HEK293T (cell line): ENCODE data around the gene HS6ST1.
"Not testable (repeated sequence)": the region's sequence is repeated elsewhere in the genome, so short reads cannot be mapped to it uniquely, and the experiment has no call there.

Experiments
- CTCF ChIA-PET: fragments of 350-600 bp; formaldehyde crosslinking; extraction: SDS; loops from one replicate; lab custom pipeline; 2021; ENCODE audit warnings: antibody characterized with exemption, inconsistent platforms; lab: Yijun Ruan, JAX
- POLR2A ChIA-PET: fragments of 350-600 bp; formaldehyde crosslinking; extraction: SDS; loops from one replicate; lab custom pipeline; 2020; ENCODE audit warnings: antibody characterized with exemption, inconsistent platforms; lab: Yijun Ruan, JAX
- DNase-seq: peaks from one replicate; pipeline ENCODE4 v3.0.0; 2012; ENCODE audit warnings: mixed read lengths; ENCODE audit errors: extremely low spot score
- ARNT ChIP-seq: fragments of 450-650 bp; IDR thresholded peaks from 2 replicates; pipeline ENCODE4 v1.6.1; 2017; ENCODE audit warnings: mild to moderate bottlenecking
- BHLHE40 ChIP-seq: fragments of 450-650 bp; IDR thresholded peaks from 2 replicates; pipeline ENCODE4 v1.6.1; 2016; ENCODE audit warnings: mild to moderate bottlenecking, moderate library complexity, borderline replicate concordance
- CTBP1 ChIP-seq: fragments of 450-650 bp; IDR thresholded peaks from 2 replicates; pipeline ENCODE4 v1.6.1; 2016; ENCODE audit warnings: borderline replicate concordance
- ELF4 ChIP-seq: fragments of 450-650 bp; IDR thresholded peaks from 2 replicates; pipeline ENCODE4 v1.6.1; 2017; ENCODE audit warnings: antibody characterized with exemption
- FOXA1 ChIP-seq: fragments of 450-650 bp; IDR thresholded peaks from 2 replicates; pipeline ENCODE4 v1.6.1; 2016; ENCODE audit warnings: mild to moderate bottlenecking
- FOXK2 ChIP-seq: fragments of 450-650 bp; IDR thresholded peaks from 2 replicates; pipeline ENCODE4 v1.6.1; 2016; ENCODE audit warnings: mild to moderate bottlenecking
- FOXM1 ChIP-seq: fragments of 450-650 bp; IDR thresholded peaks from 2 replicates; pipeline ENCODE4 v1.6.1; 2017; ENCODE audit warnings: mild to moderate bottlenecking, borderline replicate concordance
- HDGF ChIP-seq: fragments of 450-650 bp; IDR thresholded peaks from 2 replicates; pipeline ENCODE4 v1.6.1; 2017; ENCODE audit warnings: antibody characterized with exemption, borderline replicate concordance
- L3MBTL2 ChIP-seq: fragments of 450-650 bp; conservative IDR thresholded peaks from 2 replicates; pipeline ENCODE4 v1.6.1; 2016; ENCODE audit warnings: mild to moderate bottlenecking
- LEF1 ChIP-seq: fragments of 450-650 bp; IDR thresholded peaks from 2 replicates; pipeline ENCODE4 v1.6.1; 2017; ENCODE audit warnings: mild to moderate bottlenecking, borderline replicate concordance
- NFRKB ChIP-seq: fragments of 450-650 bp; IDR thresholded peaks from 2 replicates; pipeline ENCODE4 v1.6.1; 2016; ENCODE audit warnings: mild to moderate bottlenecking, moderate library complexity
- SP1 ChIP-seq: fragments of 450-650 bp; IDR thresholded peaks from 2 replicates; pipeline ENCODE4 v1.6.1; 2017
- SUZ12 ChIP-seq: fragments of 450-650 bp; IDR thresholded peaks from 2 replicates; pipeline ENCODE4 v1.6.1; 2016; ENCODE audit warnings: mild to moderate bottlenecking
- TARDBP ChIP-seq: fragments of 450-650 bp; IDR thresholded peaks from 2 replicates; pipeline ENCODE4 v1.6.1; 2016
- ZNF384 ChIP-seq: fragments of 450-650 bp; IDR thresholded peaks from 2 replicates; pipeline ENCODE4 v1.6.1; 2016
- TF ChIP-seq, protein P1 (sequence below): fragments of 450-650 bp; IDR thresholded peaks from 2 replicates; pipeline ENCODE4 v1.6.1; 2016

The HS6ST1 gene

DNA sequence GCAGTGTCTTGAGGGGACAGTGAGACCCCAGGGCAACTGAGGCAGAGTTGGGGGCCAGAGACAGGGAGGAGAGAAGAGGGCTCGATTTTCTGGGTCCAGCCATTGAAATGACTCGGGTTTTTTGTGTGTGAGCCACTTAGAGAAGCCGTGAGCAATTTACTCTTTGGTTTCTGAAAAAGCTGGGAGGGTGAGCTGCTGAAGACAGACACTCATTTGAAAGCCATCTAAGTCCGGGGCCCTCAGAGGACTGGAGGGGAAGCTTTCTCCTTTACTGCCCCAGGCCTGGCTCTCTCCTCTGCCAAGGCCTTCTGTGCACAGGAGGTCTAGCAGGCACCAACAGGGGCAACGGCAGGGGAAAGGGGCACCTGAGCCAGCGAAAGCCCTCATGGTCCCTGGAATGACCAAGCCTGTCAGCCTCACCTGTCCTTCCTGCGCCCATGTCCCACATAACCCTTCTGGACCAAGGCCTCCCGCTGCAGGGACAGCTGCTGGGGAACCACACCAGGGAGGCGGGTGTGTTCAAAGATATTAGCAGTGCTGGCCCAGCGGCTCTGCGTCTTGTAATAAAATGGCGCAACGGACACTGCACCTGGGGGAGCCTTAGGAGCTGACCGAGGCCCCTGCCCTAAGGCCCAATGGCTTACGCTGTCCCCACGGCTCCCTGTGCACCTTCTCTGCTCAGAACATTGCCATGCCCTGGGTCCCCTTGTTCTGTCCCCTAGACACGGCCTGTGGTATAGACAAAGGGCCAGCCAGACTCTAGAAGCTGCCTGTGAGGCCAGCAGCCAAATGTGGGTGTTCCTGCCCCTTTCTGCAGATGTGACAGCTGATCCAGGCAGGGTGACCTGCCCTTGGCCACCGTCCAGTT is 45.8 kb downstream of the HS6ST1 start:
- CTCF ChIA-PET, result no interaction called here
- no peak for TF ChIP-seq FOXM1
- TF ChIP-seq, protein P1, sequence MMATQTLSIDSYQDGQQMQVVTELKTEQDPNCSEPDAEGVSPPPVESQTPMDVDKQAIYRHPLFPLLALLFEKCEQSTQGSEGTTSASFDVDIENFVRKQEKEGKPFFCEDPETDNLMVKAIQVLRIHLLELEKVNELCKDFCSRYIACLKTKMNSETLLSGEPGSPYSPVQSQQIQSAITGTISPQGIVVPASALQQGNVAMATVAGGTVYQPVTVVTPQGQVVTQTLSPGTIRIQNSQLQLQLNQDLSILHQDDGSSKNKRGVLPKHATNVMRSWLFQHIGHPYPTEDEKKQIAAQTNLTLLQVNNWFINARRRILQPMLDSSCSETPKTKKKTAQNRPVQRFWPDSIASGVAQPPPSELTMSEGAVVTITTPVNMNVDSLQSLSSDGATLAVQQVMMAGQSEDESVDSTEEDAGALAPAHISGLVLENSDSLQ, result no peak
- no peak for TF ChIP-seq ARNT
- TF ChIP-seq CTBP1, result no peak
- DNase-seq, result no peak
- POLR2A ChIA-PET, result no interaction called here

DNA sequence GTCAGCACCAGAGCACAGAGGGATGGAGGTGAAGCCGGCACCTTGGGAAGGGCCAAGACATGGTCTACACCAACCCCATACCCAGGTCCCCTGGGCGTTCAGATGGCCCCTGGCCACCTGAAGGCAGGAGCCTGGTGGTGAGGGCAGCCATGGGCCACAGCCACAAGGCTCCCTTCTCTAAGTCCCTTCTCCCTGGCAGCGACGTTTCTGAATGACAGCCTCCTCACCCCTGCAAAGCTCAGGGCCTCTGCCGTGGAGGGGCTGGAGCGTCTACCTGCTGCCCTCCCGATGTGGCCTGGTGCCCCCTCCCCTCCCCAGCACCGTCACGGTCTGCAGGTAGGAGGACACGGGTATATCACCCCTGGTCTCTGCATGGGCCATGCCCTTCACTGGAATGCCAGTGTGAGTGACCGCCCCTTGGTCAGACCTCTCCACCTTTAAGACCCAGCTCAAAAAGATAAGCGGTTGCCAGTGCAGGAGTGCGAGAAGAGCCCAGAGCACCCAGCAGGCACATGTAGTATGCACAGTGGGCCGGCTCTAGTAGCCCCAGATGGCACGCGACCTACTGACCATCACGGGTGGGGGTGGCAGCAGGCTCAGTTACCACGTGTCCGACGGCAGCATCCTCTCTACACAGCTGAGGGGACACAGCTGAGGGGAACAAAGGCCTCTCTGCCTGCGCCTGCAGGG is 46.6 kb downstream of the HS6ST1 start:
- ChIA-PET CTCF (no interaction called here), POLR2A (no interaction called here)
- TF ChIP-seq SUZ12 (no peak), LEF1 (no peak), FOXM1 (no peak), ZNF384 (no peak), FOXA1 (no peak), BHLHE40 (no peak), NFRKB (no peak), FOXK2 (no peak), TARDBP (no peak), L3MBTL2 (no peak), ELF4 (no peak), CTBP1 (no peak), HDGF (no peak), SP1 (no peak), ARNT (no peak)
- TF ChIP-seq, protein P1, result no peak
- no peak for DNase-seq

- no peak for DNase-seq
- POLR2A ChIA-PET, result no interaction called here
- CTCF ChIA-PET, result no interaction called here
- TF ChIP-seq FOXA1 (no peak), FOXM1 (no peak), L3MBTL2 (no peak), LEF1 (no peak), BHLHE40 (no peak), HDGF (no peak), TARDBP (no peak), ARNT (no peak)
Measured at GRCh38 chr2:128271597-128271910, 47.1 kb downstream of the HS6ST1 start.

- CTCF ChIA-PET, result no interaction called here
- POLR2A ChIA-PET, result no interaction called here
- TF ChIP-seq FOXK2, result no peak
- TF ChIP-seq FOXM1, result no peak
- DNase-seq, result no peak
Measured at GRCh38 chr2:128270672-128271596, 47.7 kb downstream of the HS6ST1 start.

- no peak for DNase-seq
- TF ChIP-seq BHLHE40 (no peak), TARDBP (no peak), LEF1 (no peak), CTBP1 (no peak)
- ChIA-PET POLR2A (no interaction called here), CTCF (no interaction called here)
Measured at GRCh38 chr2:128269990-128270671, 48.5 kb downstream of the HS6ST1 start.

DNA sequence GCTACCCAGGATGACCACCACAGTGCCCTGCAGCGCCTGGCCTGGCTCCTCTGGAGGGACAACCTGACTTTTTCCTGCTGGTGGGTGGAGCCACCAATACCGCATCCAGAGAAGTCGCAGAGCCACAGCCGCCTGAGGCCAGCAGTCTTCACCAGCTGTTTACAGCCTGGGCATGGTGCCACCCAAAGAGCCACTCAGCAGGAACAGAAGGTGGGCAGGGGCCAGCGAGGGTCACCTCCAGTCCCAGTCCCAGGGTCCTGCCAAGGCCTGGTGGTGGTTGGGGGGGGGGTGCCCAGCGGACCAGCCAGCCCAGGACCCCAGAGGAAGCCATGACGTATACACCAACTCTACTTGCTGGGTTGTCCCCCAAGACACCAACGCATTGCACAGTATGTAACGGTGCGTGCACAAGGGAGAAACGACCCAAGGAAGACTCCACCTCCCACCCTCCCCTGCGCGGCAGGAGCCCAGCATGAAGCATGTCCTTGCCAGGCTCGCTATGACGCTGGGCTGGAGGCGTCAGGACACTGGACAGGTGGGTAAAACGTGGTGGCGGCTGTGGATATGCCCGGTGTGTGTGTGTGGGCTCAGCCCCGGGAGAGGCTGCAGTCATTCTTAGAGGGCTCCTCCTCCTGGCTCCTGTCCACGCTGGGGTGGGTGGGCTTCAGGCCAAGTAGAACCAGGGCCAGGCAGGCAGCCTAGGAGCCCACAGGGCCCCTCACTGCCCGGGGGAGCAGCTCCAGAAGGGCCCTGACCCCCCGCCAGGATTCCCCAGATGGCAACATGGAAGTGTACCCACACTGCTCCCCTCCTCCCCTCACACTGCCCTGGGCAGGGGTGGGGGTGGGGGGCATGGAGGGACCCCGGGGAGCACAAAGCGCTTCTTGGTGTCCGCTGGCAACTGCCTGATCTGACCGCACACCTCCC is 49.3 kb downstream of the HS6ST1 start:
- DNase-seq, result no peak
- ChIA-PET CTCF (no interaction called here), POLR2A (no interaction called here)
- TF ChIP-seq FOXK2 (no peak), ARNT (no peak), FOXA1 (no peak), ELF4 (no peak), FOXM1 (no peak), TARDBP (no peak), BHLHE40 (no peak), CTBP1 (no peak), SP1 (no peak), LEF1 (no peak), HDGF (no peak), ZNF384 (no peak), NFRKB (no peak)
- TF ChIP-seq, protein P1, result no peak

GRCh38 chr2:128268611-128269010 is 50.1 kb downstream of the HS6ST1 start:
- DNase-seq, CTCF ChIA-PET, POLR2A ChIA-PET: not testable (repeated sequence)

DNA sequence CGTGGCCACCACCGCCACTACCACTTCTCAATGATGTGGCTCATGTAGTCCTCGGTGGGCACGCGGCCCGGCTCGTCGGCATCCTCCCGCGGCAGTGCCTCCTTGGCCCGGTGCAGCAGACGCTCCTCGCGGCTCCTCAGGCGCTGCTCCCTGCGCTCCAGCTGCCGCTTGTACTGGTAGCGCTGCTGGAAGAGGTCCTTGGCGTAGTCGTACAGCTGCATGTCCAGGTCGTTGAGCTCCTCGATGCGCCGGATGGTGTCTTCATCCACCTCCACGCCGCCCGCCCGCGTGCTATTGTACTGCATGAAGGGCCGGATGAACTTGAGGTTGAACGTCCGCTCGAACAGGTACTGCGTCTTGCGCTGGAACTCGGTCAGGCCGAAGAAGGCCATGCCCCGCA is 50.5 kb downstream of the HS6ST1 start:
- POLR2A ChIA-PET, result not testable (repeated sequence)

DNA sequence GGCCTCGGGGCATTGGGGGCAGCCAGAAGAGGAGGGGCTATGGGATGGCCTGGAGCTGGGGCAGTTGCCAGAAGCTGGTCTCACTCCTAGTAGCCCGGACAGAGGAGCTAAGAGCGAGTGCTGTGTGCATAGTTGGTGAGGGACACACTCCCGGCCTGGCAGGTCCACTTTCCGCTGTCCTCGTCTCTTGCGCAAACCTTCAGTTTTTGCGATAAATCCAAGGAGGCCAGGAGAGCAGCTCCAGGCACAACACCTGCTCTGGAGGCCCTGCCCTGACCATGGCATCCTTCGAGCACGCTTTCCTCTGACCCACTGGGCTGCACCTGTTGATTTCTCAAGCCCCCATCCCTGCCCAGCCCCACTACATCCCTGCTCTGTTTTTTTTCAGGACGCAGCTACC is 51.0 kb downstream of the HS6ST1 start:
- POLR2A ChIA-PET, DNase-seq, CTCF ChIA-PET: not testable (repeated sequence)

More for the DNA sequence above, 50.5 kb downstream of the HS6ST1 start:
- DNase-seq, CTCF ChIA-PET: not testable (repeated sequence)
